GM21381 (cell line): ENCODE measurements around the gene NLRP3.
A peak's percentile ranks its signal among the peaks of the same experiment; 100 is the strongest.
"Not testable (repeated sequence)": the region's sequence is repeated elsewhere in the genome, so short reads cannot be mapped to it uniquely, and the experiment has no call there.

Source experiments
- ATAC-seq: cut with Tn5 transposase; IDR thresholded peaks from one replicate; pipeline ENCODE4 v1.9.1; 2021; ENCODE audit warnings: mild to moderate bottlenecking, moderate library complexity; ENCODE audit not compliant: unreplicated experiment

The NLRP3 gene

DNA sequence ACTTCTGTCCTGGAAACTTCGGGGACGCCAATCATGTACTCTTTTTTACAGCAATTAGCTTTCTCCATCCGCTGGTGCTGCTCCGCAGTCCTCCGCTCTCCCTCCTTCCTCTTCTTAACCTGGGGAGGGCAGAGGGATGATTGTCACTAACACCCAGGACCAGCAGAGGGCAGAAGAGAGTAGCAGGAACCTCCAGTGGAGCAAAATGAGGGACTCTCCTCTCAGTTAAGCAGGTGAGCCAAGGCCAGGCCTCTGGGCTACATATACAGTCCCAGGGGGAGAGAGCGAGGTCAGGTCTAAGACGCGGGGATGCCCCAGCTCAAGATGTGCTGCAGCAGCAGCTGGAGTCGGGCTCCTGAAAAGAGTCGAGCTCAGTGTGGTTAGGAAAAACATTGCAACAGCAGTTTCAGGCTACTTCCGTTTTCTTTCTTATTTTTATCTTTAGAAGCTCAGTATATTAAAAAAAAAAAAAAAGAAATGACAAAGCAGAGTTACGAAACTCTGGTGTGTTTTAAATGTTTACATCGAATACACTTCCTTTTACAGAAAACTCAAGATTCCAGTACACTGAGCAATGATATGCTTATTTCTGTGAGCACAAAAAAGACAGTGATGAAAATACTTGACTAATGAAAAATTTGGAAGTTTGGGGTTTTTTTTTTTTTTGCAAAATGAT is 25.7 kb upstream of the NLRP3 start:
- peak; percentile 99 for ATAC-seq

DNA sequence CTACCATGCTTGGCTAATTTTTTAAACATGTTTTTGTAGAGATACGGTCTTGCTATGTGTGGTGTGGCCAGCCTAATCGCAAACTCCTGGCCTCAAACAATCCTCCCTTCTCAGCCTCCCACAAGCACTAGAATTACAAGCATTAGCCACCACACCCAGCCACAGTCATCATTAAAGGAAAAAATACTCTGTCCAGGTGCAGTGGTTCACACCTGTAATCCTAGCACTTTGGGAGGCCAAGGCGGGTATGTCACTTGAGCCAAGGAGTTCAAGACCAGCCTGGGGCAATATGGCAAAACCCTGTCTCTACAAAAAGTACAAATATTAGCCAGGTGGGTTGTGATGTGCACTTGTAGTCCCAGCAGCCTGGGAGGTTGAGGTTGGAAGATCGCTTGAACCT is 25.0 kb upstream of the NLRP3 start:
- no peak for ATAC-seq

- no peak for ATAC-seq
These were observed 23.9 kb upstream of the NLRP3 start for GRCh38 chr1:247392088-247392487.

DNA sequence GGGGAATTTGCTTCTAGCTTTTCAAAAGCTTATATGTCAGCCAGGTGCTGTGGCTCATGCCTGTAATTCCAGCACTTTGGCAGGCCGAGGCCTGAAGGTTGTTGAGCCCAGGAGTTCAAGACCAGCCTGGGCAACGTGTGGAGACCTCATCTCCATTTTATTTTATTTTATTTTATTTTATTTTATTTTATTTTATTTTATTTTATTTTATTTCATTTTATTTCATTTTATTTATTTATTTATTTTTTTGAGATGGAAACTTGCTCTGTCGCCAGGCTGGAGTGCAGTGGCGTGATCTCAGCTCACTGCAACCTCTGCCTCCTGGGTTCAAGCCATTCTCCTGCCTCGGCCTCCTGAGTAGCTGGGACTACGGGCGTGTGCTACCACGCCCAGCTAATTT is 20.9 kb upstream of the NLRP3 start:
- ATAC-seq = not testable (repeated sequence)

DNA sequence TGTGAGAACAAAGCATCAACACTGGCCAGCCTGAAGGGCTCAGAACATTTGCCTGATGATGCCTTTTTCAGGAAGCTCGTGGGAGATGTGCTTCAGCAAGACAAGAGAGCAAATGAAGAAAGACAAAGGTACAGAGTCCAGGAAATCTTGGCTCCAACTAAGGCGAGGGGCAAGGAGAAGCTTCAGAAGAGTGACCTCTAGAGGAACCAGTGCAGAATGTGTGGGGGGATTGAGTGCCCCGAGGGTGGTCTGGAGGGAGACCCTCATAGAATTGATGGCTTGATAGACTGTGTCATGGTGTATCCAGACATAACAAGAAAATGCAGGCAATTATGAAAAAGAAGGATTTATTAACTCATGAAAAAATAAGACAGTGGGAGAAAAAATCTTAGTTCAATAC is 15.3 kb upstream of the NLRP3 start:
- ATAC-seq = no peak

GRCh38 chr1:247401310-247402119 is 14.5 kb upstream of the NLRP3 start:
- no peak for ATAC-seq

GRCh38 chr1:247402120-247402675 is 13.8 kb upstream of the NLRP3 start:
- ATAC-seq = no peak

- ATAC-seq = no peak
These were observed 9.8 kb upstream of the NLRP3 start for GRCh38 chr1:247406014-247406656.

- peak; percentile 79 for ATAC-seq
These were observed 8.8 kb upstream of the NLRP3 start for GRCh38 chr1:247407180-247407616.

DNA sequence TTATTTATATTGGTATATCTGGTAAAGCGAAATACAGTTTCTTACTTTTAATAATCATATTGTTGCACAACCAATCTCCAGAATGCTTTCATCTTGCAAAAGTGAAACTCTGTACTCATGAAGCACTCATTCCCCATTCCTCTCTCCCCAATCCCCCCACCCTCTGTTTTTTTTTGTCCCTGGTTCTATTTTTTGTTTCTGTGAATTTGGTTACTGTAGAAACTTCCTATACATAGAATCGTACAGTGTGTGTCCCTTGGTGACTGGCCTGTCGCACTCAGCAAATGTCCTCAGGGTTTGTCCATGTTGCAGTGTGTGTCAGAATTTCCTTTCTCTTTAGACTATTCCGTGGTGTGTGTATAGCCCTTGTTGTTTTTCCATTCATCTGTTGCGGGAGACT is 7.9 kb upstream of the NLRP3 start:
- ATAC-seq = no peak

DNA sequence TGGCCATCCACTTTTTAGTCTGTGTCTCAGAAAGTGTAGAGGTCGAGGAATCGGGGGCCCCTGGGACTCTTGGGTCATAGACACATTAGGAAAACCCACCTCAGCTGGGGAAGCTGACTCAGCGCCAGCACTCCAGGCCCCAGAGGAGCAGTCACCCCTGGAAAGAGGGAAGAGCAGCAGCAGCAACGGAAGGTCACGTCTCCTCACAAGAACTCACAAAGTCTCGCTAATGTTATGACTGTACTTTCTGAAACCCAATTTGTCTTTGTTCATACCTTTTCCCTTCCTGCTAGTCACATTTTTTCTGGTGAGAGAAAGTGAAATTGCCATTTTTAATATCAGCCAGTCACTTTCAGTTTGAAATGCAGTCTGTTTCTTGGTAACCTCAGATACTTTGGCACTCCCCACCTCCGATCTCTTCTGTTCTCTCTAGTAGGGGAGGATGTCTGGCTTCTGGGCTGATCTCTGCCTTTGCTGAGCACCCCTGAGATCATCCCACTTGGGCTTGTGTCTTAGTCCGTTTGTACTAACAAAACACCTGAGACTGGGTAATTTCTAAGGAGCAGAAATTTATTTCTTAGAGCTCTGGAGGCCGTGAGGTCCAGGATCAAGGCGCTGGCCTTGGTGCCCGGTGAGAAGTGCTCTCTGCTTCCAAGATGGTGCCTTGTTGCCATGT is 6.0 kb upstream of the NLRP3 start:
- ATAC-seq = peak; percentile 72

GRCh38 chr1:247411621-247412327 is 4.2 kb upstream of the NLRP3 start:
- ATAC-seq = no peak

GRCh38 chr1:247417831-247418230 is 1.9 kb downstream of the NLRP3 start:
- no peak for ATAC-seq

- no peak for ATAC-seq
These were observed 3.4 kb downstream of the NLRP3 start for GRCh38 chr1:247419336-247419735.

GRCh38 chr1:247421074-247421473 is 5.1 kb downstream of the NLRP3 start:
- no peak for ATAC-seq

DNA sequence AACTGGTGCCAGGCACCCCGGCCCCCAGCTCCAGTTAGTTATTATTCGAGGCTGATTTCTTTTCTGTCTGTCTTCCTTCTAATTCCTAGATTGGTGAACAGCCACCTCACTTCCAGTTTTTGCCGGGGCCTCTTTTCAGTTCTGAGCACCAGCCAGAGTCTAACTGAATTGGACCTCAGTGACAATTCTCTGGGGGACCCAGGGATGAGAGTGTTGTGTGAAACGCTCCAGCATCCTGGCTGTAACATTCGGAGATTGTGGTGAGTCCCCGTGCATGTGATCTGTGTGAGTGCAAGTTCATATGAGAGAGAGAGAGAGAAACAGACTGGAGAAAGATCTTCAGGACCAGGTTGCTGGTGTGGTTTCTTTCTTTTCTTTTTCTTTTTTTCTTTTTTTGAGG is 13.5 kb downstream of the NLRP3 start:
- ATAC-seq = no peak

DNA sequence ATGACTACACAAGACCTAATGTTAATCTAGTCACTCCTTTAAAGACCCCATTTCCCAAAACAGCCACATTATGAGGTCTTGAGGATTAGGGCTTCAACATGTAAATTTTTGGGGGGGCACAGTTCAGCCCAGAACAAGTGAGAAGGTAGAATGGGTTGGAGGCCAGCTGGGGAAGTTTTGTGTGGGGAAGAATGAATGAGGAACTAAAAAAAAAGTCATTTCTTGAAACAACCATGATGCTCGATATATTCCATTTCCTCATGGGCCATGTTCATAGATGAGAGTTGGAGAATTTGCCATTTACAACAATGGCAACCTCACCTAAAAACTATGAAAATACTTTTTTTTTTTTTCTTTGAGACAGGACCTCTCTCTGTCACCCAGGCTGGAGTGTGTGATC is 14.5 kb downstream of the NLRP3 start:
- ATAC-seq = no peak

GRCh38 chr1:247431643-247432042 is 15.7 kb downstream of the NLRP3 start:
- ATAC-seq = no peak

DNA sequence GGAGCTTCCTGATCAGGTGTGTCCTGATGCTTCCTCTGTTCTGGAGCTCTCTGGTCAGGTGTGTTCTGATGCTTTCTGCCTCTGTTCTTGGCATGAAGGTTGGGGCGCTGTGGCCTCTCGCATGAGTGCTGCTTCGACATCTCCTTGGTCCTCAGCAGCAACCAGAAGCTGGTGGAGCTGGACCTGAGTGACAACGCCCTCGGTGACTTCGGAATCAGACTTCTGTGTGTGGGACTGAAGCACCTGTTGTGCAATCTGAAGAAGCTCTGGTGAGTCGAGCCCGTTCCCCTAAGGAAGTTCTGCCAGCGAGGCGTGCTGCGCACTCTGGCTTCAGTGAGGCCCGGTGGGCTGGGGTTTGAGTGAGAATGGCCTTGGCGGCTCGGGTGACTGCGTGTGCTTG is 18.0 kb downstream of the NLRP3 start:
- no peak for ATAC-seq

DNA sequence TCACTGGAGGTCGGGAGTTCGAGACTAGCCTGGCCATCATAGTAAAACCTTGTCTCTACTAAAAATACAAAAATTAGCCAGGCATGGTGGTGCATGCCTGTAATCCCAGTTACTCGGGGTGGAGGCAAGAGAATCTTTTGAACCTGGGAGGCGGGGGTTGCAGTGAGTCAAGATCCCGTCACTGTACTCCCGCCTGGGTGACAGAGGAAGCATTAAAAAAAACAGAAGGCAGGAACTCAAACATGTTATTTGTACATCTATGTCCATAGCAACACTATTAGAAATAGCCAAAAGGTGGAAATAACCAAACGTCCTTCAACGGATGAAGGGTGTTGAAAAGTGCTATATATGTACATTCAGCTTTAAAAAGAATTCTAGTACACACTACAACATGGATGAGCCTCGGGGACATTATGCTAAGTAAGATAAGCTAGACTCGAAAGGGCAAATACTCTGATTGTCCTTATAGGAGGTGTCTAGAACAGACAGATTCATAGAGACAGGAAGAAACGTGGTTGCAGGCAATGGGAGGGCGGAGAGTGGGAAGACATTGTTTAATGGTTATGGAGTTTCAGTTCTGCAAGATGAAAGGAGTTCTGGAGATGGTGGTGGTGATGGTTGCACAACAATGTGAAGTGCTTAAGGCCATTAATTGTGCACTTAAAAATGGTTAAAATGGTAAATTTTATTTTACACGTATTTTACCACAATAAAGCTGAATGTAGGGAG is 19.2 kb downstream of the NLRP3 start:
- ATAC-seq = no peak
